HEK293 (cell line): ENCODE data around the gene C16orf95.

ENCODE experiments used
- BCL11A ChIP-seq: fragments of 450-650 bp; formaldehyde crosslinking; IDR thresholded peaks from 2 replicates; pipeline ENCODE4 v1.5.1; 2016; ENCODE audit warnings: low read depth, missing biosample characterization, missing genetic modification characterization
- CTCF ChIP-seq: fragments of 450-650 bp; formaldehyde crosslinking; IDR thresholded peaks from 2 replicates; pipeline ENCODE4 v1.5.1; 2016; ENCODE audit warnings: missing biosample characterization, missing genetic modification characterization
- MEIS1 ChIP-seq: sonication (generic); formaldehyde crosslinking; IDR thresholded peaks from 2 replicates; pipeline ENCODE4 v1.8.1; 2022; ENCODE audit warnings: missing genetic modification reagents, mild to moderate bottlenecking, borderline replicate concordance
- ZNF112 ChIP-seq: fragments of 450-650 bp; formaldehyde crosslinking; IDR thresholded peaks from 2 replicates; pipeline ENCODE4 v1.5.0; 2017; ENCODE audit warnings: missing biosample characterization, missing genetic modification characterization
- ZNF133 ChIP-seq: fragments of 450-650 bp; formaldehyde crosslinking; IDR thresholded peaks from 2 replicates; pipeline ENCODE4 v1.5.1; 2016; ENCODE audit warnings: missing biosample characterization, missing genetic modification characterization
- ZNF704 ChIP-seq: fragments of 450-650 bp; formaldehyde crosslinking; IDR thresholded peaks from 2 replicates; pipeline ENCODE4 v1.5.1; 2016; ENCODE audit warnings: missing biosample characterization, missing genetic modification characterization
- ZNF747 ChIP-seq: fragments of 450-650 bp; formaldehyde crosslinking; IDR thresholded peaks from 2 replicates; pipeline ENCODE4 v1.5.1; 2016; ENCODE audit warnings: missing biosample characterization, missing genetic modification characterization

GRCh38 chr16:87335625-87336433, 18.6 kb upstream of the C16orf95 start:
- TF ChIP-seq ZNF112 = no peak
- no peak for TF ChIP-seq CTCF
- no peak for TF ChIP-seq MEIS1 (CRISPR knock-in tag)
- no peak for TF ChIP-seq ZNF704
- TF ChIP-seq BCL11A (tag by site-specific recombination) = no peak
- no peak for TF ChIP-seq ZNF747
- no peak for TF ChIP-seq ZNF133 (tag by site-specific recombination)
